Caco-2 (cell line): ENCODE measurements around the gene COA6. TPM values are rescaled to one million over a fixed set of nuclear protein-coding genes. Genes with fewer than 3 reads are reported as not detected.
"Not testable (repeated sequence)": the region's sequence is repeated elsewhere in the genome, so short reads cannot be mapped to it uniquely, and the experiment has no call there.

Source experiments
- BruUV-seq: library from RNA; stranded (reverse); fragments of 400-500 nt; replicated peaks from 2 replicates; lab custom pipeline; 2021; lab: Mats Ljungman, UMichigan
- CTCF ChIA-PET: fragments of 300-600 bp; sonication (Branson Sonifier 250); formaldehyde crosslinking; loops from one replicate; lab custom pipeline; 2022; ENCODE audit warnings: antibody characterized with exemption; lab: Charles Lee
- POLR2A ChIA-PET: fragments of 300-600 bp; sonication (Branson Sonifier 250); formaldehyde crosslinking; loops from one replicate; lab custom pipeline; 2022; ENCODE audit warnings: antibody characterized with exemption; lab: Charles Lee
- DNase-seq, 2 experiments: peaks; one replicate each; pipeline versions ENCODE4 v3.0.0 to v3.0.0-alpha.2; 2020 to 2022
- H3K27me3 ChIP-seq: replicated peaks from 2 replicates; pipeline ENCODE4 v1.6.0; 2011; ENCODE audit warnings: low read length; ENCODE audit not compliant: control insufficient read depth, insufficient read depth
- H3K36me3 ChIP-seq: 2 replicates; pipeline ENCODE4 v1.5.1; 2011; ENCODE audit warnings: low read length; ENCODE audit not compliant: control insufficient read depth, insufficient read depth
- H3K4me1 ChIP-seq: fragments of 250-450 bp; sonication (Bioruptor Pico); 2 replicates; pipeline ENCODE4 v1.5.1; 2020; ENCODE audit warnings: mild to moderate bottlenecking
- H3K4me3 ChIP-seq: 2 replicates; pipeline ENCODE4 v1.5.1; 2011; ENCODE audit warnings: low read depth, mild to moderate bottlenecking, control low read depth, low read length
- H3K9me3 ChIP-seq: fragments of 250-450 bp; sonication (Bioruptor Pico); 2 replicates; pipeline ENCODE4 v1.5.1; 2020; ENCODE audit warnings: mild to moderate bottlenecking, moderate library complexity
- H3K27ac Mint-ChIP-seq: one replicate; pipeline ENCODE4 v1.8.0; 2022; ENCODE audit warnings: mixed read lengths; ENCODE audit not compliant: unreplicated experiment
- H3K27me3 Mint-ChIP-seq: one replicate; pipeline ENCODE4 v1.8.0; 2022; ENCODE audit warnings: mixed read lengths; ENCODE audit not compliant: insufficient read depth, unreplicated experiment
- H3K36me3 Mint-ChIP-seq: one replicate; pipeline ENCODE4 v1.8.0; 2022; ENCODE audit warnings: mild to moderate bottlenecking, mixed read lengths; ENCODE audit not compliant: insufficient read depth, unreplicated experiment
- H3K4me1 Mint-ChIP-seq: one replicate; pipeline ENCODE4 v1.8.0; 2022; ENCODE audit warnings: low read depth, mixed read lengths; ENCODE audit not compliant: unreplicated experiment
- H3K4me3 Mint-ChIP-seq: one replicate; pipeline ENCODE4 v1.8.0; 2022; ENCODE audit warnings: mild to moderate bottlenecking, moderate library complexity, mixed read lengths; ENCODE audit not compliant: unreplicated experiment
- H3K9me3 Mint-ChIP-seq: one replicate; pipeline ENCODE4 v1.8.0; 2022; ENCODE audit warnings: mixed read lengths; ENCODE audit not compliant: unreplicated experiment
- CTCF ChIP-seq, 2 experiments: fragments of 200-600 bp in 1 of 2; IDR thresholded peaks; 1 replicate in 1 of 2; 2 replicates in 1 of 2; pipeline versions ENCODE4 v1.5.1 to v1.8.0; 2011 to 2022; ENCODE audit warnings: antibody characterized with exemption in 1 of 2, control low read depth in 1 of 2, inconsistent platforms in 1 of 2, low read depth in 1 of 2, low read length in 1 of 2, mild to moderate bottlenecking in 1 of 2, moderate library complexity in 1 of 2; ENCODE audit not compliant: insufficient read depth in 1 of 2, severe bottlenecking in 1 of 2, unreplicated experiment in 1 of 2
- intact Hi-C: fragments of 100-400 bp; cut with micrococcal nuclease; formaldehyde crosslinking; loops from one replicate; pipeline ENCODE4 v1.10.0; 2022; ENCODE audit not compliant: unreplicated experiment
- total RNA-seq: library from RNA; stranded (reverse); gene quantifications from 2 replicates; pipeline ENCODE4 v1.2.3, GENCODE V29; 2022

The COA6 gene
- total RNA-seq, 1 experiment from 2014 or later, result 41.0 TPM

GRCh38 chr1:234375672-234376071 lies 2.4 kb downstream of the COA6 start:
- DNase-seq, result no peak
- no peaks in the 10 kb centered on the region for H3K27me3 ChIP-seq
- ChIA-PET CTCF (no interaction called here), POLR2A (no interaction called here)
- Mint-ChIP-seq H3K9me3 (no peaks in the 10 kb centered on the region), H3K4me1 (no peaks in the 10 kb centered on the region), H3K36me3 (peaks cover 49% of the 10 kb centered on the region), H3K27ac (no peak overlapping the region), H3K27me3 (no peaks in the 10 kb centered on the region), H3K4me3 (no peak overlapping the region)
- intact Hi-C loops, result no loop called here
- no TSS peak for BruUV-seq
- H3K4me3 ChIP-seq, result no peak overlapping the region
- H3K9me3 ChIP-seq, result no peaks in the 10 kb centered on the region
- peaks cover 2% of the 10 kb centered on the region for H3K36me3 ChIP-seq
- 0 out of 2 replicates have a peak, but pooled peaks cover 4% of the 10 kb centered on the region for H3K4me1 ChIP-seq
- no peak for TF ChIP-seq CTCF (IDR thresholded peaks at IDR 0.05; ENCODE audit: insufficient read depth in 1 of 2, low read depth in 1 of 2, low read length in 1 of 2, severe bottlenecking in 1 of 2, unreplicated experiment in 1 of 2)

DNA sequence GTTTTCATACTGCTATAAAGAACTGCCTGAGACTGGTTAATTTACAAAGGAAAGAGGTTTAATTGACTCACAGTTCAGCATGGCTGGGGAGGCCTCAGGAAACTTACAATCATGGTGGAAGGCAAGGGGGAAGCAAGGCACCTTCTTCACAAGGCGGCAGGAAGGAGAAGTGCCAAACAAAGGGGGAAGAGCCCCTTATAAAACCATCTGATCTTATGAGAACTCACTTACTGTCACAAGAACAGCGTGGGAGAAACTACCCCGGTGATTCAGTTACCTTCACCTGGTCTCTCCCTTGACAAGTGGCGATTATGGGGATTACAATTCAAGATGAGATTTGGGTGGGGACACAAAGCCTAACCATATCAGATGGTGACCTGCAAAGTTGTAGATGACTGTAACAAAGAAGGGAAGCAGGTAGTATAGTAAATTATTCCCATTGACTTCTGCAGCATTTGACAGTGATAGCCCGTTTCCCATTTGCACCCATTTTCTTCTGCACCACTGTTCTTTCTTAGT lies 6.4 kb downstream of the COA6 start:
- H3K27ac Mint-ChIP-seq, H3K4me1 Mint-ChIP-seq, CTCF ChIA-PET: not testable (repeated sequence)

DNA sequence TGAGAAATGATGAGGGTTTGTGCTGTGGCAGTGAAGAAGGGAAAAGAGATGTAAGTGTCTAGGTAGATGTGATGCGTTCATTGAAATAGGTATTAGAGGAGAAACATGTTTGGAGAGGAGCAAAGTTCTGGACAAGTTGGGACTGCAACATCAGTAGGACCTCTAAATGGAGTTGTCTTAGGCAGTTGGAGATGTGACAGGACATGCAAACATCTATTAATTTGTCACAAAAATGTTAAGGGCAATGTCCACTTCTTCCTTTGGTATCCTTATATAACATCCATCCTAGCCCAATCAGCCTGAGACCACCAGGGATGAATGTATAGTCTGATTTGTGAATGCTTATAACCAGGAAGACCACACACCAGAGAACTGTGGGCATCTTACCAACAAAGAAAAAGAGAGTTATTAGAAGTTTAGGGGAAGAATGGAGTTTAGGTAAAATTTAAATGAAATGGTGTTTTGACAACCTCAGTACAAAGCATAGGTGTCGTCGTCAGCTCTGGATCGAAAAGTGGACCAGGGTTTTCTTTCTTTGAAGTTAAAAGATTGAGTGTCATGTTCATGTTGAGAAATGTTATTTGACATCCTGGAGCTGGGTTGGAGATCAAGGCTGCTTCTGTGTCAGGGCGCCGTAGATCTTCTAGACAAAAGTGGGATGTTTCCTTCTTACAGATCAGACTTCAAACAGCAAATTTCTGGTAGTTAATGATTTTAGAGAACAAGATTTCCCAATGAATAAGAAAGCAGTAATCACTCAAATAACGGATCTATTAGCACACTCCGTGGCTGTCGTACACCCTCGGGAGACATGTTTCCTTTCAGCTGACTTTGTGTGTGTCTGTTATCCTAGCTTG lies 8.7 kb downstream of the COA6 start:
- Mint-ChIP-seq H3K4me3 (no peak overlapping the region), H3K36me3 (peaks cover 28% of the 10 kb centered on the region), H3K9me3 (no peaks in the 10 kb centered on the region), H3K27me3 (no peaks in the 10 kb centered on the region), H3K4me1 (no peaks in the 10 kb centered on the region), H3K27ac (no peak overlapping the region)
- Histone ChIP-seq H3K4me1 (no peaks in the 10 kb centered on the region), H3K4me3 (no peak overlapping the region), H3K27me3 (no peaks in the 10 kb centered on the region), H3K36me3 (no peaks in the 10 kb centered on the region; the same call in 1 of the 2 replicates), H3K9me3 (no peaks in the 10 kb centered on the region)
- intact Hi-C loops, result no loop called here
- POLR2A ChIA-PET, result no interaction called here
- no peak for TF ChIP-seq CTCF (IDR thresholded peaks at IDR 0.05; ENCODE audit: insufficient read depth in 1 of 2, low read depth in 1 of 2, low read length in 1 of 2, severe bottlenecking in 1 of 2, unreplicated experiment in 1 of 2)
- CTCF ChIA-PET, result no interaction called here
- no TSS peak for BruUV-seq
- DNase-seq, result no peak

More for the DNA sequence above, 6.4 kb downstream of the COA6 start:
- H3K36me3 ChIP-seq, POLR2A ChIA-PET, DNase-seq, H3K27me3 Mint-ChIP-seq, H3K4me3 Mint-ChIP-seq, H3K4me1 ChIP-seq, H3K9me3 Mint-ChIP-seq, H3K27me3 ChIP-seq, BruUV-seq, H3K9me3 ChIP-seq, intact Hi-C loops, H3K4me3 ChIP-seq: not testable (repeated sequence)
- H3K36me3 Mint-ChIP-seq, result peaks cover 39% of the 10 kb centered on the region
